CD4-positive, alpha-beta T cell treated with Interleukin-15 for 4 hours (primary cell): ENCODE data around the gene ACADS.

ENCODE experiments used
- DNase-seq: peaks from one replicate; pipeline ENCODE4 v3.0.0-alpha.2; 2020; ENCODE audit warnings: low spot score

The ACADS gene

DNA sequence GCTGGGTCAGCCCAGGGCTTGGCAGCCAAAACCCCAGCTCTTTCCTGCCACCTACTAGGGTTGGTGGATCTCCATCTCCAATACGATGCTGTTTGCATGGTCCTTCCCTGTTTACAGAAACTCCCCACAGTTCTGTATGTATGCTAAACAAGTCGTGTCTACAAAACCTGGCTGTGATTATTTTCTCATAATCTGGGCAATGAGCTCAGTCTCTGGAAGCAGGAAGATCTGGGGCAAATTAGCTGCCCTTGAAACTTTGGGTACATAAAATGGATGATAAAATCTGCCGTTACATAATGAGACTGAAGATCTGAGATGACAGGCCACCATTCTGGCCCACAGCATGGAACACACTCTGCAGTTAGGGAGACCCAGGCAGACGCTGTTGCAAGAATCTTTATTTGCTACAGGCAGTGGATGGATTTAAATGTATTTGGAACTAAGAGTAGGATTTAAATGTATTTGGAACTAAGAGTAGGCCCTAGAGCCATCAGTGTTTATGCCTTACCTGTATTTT, 31.7 kb downstream of the ACADS start:
- no peak for DNase-seq

DNA sequence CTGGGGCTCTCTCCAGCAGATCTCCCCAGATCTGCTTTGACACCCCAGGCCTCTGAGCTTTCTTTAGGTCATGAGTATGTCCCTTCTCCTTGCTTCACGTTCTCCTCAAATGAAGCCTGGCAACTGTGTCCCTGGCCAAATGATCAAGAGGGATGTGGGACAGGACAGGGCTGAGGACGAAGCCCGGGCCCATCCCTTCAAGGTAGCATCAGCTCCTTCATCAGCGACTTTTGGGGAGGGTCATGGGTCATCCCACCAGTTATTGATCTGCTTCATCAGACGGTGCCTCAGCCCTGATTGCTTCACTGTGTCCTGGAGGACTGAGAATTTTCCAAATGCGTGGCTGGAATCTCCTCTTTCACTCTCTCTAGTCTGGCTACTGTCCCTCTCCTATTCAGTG, 32.3 kb downstream of the ACADS start:
- no peak for DNase-seq

DNA sequence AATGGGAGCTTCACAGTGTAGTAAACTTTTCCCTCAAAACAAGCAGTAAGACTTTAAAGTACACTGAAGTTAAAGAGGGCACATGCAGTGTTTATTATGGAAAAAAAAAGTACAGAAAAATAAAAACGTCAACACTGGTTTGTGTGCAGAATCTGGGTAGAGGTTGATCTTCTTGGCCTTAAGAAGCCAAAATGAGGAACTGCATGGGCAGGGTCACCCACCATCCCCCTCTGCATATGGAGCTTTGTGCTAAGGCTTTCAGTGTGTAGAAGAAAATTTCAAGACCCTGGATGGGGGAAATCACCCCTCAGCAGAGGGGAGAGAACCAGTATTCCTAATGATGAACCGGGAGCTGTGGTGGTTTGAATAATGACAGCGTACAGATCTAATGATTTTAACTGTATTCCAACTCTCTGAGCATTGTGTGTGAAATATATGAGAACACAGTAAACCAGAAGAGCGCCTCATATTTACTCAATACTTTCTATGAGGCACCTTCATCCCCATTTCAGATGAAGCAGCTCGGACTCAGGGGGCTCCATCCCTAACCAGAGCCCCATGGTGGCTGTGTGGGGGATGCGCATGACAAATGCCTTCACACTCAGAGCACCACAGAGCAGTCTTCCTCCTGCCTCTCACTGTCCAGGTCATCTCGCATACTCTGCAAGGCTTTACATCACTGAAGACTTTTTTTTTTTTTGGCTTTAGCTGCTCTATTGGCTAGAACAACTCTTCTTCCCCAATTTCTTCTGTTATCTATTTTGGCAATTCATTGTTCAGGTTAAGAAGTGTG, 33.4 kb downstream of the ACADS start:
- DNase-seq: no peak

DNA sequence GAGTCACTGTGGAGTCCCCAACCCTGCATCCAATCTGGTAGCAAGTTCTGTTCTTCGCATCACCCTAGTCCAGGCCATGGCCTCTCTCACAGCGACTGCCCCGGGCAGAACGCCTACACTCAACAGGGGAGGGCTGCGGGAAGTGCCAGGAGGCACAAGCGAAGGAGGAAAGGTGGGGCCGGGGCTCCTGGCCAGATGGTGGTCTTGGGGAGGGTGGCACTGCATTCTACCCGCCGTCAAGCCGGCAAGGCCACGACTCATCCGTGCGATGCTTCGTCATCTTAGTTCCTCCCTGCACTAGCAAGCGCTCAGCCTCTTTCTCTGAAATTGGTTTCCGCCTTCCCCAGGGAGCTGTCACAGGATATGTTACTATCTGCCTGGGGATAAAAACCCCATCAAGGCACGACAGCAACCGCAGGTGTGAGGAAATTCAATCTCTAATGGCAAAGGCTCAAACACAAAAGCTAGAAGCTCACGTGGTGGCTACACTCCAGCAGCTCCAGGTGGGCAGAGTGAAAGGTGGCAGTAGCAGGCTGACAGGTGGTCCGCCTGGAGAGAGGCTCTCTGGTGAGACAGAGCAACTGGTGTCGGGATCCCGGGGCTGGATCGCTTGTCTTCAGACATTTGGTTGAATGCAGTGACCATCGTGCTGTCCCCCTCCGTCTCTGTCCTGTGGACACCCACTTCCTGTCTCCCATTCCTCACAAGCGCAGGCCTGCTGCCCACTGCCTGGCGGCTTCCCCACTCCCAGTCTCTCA, 34.1 kb downstream of the ACADS start:
- DNase-seq: no peak

DNA sequence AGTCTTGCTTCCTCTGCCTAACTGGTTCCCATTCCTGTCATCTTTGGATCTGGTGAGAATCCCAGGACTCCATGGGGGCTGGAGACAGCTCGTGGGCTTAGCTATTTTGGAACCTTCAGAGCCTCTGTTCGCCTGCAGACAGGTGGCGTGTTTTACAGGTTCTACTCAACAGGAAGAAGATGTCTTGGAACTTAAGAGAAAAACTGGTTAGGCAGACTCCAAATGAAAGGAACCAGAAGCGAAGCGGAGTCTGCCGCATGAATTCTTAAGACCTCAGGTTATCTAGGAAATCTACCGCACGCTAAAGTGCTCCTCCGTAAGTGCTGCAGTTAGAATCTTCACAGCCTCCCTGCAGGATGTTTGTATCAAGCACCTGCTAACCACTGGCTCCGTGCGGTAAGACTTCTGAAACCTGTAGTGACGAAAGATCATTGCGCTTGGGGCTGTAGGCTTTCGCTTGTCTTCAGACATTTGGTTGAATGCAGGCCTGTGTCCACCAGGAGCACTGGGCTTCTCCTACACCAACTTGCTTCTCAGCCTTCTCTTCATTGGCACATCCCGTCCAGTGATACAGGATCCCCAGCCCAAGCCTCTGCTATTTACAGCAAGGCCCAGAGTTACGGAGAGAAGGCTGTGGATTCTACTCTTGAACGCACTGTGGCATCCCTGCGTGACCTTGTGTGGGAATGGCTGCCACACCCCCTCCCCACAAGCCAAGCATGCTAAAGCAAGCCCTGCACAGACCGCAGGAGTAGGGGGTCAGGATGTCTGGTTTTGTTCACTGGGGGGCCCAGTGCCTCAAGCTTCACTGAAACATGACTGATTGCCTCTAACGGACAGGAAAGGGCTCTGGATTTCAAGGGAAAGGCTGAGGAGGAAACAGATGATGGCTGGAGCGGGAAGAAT, 35.0 kb downstream of the ACADS start:
- no peak for DNase-seq

DNA sequence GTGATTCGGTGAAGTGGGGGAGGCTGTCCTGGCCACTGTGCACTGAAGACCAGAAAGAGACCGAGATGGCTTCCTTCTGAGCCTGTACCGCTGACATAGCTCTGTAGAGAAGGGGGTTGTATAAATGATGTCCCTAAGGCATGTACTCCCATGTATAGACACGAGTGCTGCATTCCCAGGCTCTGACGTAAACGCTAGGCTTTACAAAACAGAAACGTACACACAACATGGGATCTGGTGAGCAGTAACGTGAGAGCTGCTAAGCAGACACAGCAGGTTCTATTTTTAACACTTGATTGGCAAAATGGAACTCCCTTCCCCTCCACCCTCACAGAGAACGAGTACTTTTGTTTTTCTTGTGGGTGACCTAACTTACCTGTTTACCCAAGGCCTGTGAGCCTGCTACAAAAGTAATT, 35.9 kb downstream of the ACADS start:
- DNase-seq: no peak

DNA sequence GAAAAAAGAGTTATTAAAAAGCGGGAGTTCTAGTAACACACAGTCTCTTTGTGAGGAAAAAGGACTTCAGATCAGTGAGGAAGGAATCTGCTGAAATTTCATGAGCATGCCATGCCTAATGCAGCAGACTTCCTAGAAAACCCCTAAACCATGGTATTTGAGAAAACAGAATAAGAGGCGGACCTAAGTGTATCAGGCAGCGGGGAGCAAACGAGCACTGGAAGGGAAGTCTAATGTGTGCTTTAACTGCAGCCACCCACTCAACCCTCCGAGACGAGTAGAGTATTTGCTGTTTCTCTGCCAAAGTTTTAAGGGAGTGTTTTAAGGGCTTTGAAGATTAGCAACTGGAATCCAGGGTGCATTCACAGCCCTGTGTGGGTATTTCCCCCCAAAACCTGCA, 36.5 kb downstream of the ACADS start:
- no peak for DNase-seq

DNA sequence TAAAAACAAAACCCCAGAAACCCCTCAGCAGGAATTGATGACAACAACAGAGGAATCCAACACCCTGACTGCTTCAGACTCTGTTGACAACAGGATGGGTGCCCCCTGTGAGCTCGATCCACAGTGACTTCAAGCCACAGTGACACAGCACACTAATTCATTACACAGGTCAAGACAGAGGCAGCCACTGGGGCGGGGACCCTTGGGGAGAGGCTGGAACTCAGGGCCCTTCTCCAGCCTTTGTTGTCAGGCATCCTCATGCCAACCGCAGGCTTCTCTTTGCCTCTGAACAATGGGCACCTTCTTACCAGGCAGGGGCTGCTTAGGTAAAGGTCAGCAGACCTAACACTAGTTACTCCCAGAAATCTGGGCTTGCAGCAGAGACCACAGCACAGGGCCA, 37.6 kb downstream of the ACADS start:
- DNase-seq: no peak

DNA sequence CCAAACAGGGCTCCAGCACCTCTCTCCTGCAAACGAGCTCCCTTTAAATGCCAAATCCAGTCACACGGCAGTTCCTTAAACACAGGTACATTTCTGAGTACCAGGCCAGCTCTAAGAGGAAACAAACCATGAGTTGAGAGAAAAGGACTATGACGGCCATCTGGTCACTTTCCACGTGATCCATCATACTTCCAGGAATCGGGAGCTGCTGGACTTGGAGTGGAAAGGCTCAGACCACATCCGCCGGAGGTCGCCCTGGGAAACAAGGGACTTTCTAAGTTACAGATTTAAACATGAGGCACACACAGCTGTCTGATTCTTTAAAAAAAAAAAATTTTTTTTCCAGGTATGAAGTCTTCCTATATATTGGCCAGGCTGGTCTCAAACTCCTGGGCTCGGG, 39.2 kb downstream of the ACADS start:
- no peak for DNase-seq

DNA sequence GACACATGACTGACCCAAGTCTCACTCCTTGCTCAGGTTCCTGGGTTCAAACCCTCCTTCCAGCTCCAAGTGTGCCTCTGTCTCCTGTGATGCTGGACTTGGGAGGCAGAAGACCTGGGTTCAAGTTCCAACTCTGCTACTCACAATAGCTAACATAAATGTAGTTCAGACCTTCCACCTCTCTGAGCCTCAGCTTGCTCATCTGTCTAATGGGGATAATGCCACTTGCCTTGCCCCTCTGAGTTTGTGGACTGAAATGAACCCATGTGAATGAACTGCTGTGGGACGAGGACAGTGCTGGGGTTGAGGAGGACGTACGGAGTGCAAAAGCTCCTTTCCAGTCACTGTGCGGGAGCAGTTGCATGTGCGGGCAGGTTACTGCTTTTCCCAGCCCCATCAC, 40.9 kb downstream of the ACADS start:
- DNase-seq: no peak

DNA sequence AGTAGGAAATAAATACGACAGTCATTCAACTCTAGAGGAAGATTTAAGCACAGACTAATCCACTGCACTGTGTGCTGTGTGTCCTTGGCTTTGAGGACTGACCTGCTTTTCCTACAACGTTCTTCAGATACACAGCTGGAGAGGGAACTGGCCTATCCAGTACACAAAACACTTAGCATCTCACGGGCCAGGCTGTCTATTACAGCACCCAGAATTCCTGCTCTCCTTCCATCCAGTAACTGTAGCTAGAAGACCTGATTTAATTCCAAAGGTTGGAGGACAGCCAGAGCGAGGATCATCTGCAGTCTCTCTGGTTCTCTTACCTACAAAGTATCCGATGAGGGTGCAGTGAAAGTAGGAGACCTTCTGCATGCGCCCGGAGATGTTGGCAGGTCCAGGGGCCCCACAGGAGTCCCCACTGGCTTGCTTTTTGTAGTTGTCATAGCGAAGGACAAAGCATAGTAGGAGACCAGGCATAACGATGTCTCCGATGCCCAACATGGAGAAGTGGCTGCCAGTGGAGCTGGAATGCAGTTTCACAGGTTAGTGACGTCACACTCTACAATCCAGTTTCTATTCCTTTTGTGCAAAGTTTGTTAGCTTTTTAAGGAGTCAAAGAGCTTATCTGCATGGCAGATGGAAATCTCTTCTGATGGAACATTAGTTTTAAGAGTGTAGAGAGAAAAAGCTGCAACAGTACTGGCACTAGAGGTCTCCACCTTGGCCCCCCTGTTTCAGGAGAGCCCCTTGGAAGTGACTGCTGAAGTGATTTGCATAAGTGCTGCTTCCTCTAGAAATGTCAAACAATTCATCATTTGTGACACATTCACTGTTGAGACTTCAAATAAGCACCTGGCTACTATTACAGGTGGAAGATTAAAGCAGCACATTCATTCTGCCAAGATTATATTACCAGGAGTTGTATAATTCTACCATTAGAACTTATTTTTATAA, 41.7 kb downstream of the ACADS start:
- DNase-seq: no peak

DNA sequence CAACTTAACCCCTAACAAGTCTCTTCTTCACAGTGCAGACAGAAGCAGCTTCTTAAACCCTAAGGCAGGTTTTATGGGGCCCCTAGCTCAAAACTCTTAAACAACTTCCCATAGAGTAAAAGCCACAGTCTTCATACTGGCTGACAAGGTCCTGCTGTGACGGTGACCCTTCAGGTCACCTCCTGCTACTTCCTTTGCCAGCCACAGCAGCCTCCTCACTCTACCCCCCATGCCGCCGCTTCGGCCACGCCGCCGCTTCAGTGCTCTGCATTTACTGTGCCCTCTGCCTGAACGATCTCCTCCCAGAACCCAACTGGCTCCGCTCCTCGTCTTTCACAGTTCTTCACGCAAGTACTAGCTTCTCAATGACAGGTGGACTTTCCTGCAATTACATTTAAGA, 45.5 kb downstream of the ACADS start:
- DNase-seq: no peak

DNA sequence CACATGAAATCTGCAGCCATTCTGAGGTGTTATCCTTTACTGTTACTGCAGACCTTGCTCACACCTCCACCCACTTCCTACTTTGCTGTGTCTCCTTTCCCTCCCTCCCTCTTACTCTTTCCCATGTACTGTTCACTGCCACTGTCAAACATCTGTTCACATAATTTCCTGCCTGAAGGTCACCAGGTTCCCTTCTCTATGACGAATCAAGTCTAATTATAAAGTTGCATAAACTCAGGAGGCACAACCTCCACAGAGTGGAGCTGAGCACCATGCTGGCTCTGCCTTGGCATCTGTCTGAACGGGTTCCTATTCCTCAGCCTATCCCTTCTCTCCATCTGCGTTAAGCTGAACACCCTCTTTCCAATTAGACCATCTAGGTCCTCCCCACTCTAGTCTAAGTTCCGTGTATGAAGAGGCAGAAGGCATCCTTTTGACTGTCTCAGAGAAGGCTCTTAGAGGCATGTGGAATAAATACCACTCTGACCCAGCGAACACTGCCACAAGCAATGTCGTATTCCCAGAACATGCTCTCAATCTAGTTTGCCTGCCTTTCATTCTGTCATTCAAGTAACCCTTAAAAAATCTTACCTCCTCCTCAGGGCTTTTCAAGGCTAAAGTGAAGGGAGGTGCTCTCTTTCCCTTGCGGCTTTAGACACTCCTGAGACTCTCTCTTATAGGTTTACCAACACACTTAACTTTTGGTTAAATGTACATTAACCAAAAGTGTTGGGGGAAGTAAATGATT, 48.7 kb downstream of the ACADS start:
- no peak for DNase-seq

DNA sequence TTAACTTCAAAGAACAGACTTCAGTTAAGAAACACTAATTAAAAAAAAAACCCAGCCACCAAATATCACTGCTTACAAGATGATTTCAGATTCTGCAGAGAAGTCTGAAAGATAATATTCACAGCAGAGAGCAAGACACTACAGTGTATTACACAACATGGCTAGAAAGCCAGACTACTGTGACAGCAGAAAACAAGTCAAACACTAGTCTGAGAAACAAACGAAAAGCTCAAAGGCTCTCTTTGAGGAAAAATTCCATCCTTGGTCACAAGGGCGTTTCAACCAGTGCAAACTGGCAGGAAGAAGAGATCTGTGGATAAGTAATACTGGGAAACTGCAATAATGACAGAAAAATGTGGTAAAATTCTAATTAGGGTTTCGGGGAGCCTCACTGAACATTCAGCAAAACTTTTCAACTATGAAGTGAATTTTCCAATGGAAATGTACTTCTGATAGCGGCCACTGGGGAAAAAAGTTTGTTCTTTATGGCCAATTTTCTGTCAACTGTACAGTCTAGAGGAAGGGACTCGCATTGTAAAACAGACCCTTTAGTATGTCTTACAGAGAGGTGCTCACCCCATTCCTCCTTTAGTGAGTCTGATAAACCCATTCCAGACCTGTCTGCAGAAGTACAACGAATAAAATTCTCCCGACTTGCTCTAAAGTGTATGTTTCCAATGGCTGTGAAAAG, 50.4 kb downstream of the ACADS start:
- no peak for DNase-seq

DNA sequence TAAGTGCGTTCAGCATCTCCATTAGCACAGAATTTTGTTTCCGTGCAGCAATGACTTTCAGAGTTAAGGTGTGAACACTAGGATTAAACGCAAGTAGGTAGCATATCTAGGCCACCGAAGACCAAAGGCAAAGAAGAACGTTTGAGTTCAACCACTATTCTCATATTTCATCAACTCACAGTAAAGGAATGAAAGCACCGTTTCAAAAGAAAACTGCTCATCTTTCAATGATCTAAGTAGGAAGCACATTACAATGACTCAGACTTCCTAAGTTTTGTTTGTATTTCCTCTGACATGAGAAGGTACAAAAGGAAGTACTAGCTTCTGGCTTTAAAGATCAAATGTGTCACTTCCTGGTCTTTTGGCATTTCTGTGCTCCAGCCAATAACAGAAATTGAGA, 57.6 kb downstream of the ACADS start:
- peak; percentile 22 for DNase-seq

DNA sequence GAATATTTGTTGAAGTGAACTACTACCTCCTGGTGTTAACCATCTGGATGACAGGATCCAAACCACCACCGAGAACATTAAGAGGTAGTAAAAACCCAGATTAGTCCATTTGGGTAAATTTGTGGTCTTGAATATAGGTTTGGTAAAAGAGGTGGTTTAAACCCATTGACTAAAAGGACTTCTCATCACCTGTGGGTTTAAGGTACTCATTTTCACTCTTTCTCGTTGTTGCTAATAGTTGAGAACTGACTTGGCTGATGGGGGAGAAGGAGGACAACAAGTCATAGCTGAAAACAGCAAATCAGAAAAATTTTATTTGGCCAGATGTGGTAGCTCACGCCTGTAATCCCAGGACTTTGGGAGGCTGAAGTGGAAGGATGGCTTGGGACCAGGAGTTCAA, 59.2 kb downstream of the ACADS start:
- DNase-seq: no peak

DNA sequence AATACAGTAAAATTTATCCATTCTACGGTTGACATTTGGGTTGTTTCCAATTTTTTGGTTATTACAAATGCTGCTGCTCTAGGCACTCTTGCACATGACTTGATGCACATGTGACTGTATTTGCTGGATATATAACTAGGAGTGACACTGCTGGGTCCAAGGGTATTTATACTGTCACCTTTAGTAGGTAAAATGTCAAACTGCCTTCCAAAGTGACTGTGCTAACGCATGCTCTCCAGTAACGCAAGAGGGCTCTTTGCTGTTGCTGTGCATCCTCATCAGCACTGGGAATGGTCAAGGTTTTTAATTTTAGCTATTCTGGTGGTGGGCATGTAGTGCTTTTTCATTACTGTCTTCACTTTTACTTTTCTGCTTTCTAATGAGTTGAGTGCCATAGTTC, 62.3 kb downstream of the ACADS start:
- no peak for DNase-seq
